Ascending aorta (tissue), 2 donors: ENCODE measurements around the gene IGLL5. TPM values are rescaled to one million over a fixed set of nuclear protein-coding genes. Genes with fewer than 3 reads are reported as not detected.

Source experiments
- DNase-seq, 2 donors: peaks; one replicate each; pipeline ENCODE4 v3.0.0-alpha.2; 2019; ENCODE audit warnings: low spot score in 2 of 2
- H3K27ac ChIP-seq, 2 donors: fragments of 200-600 bp; sonication (generic); one replicate each; pipeline ENCODE4 v1.5.1; 2016 to 2017; ENCODE audit warnings: mild to moderate bottlenecking in 1 of 2
- H3K27me3 ChIP-seq: fragments of 200-600 bp; sonication (generic); one replicate; pipeline ENCODE4 v1.5.1; 2017
- H3K36me3 ChIP-seq, 2 donors: fragments of 200-600 bp; sonication (generic); one replicate each; pipeline ENCODE4 v1.5.1; 2016
- H3K4me1 ChIP-seq, 2 donors: fragments of 200-600 bp; sonication (generic); one replicate each; pipeline ENCODE4 v1.5.1; 2016 to 2017; ENCODE audit warnings: mild to moderate bottlenecking in 1 of 2
- H3K4me3 ChIP-seq, 2 donors: fragments of 200-600 bp; sonication (generic); one replicate each; pipeline ENCODE4 v1.5.1; 2016 to 2017; ENCODE audit warnings: mild to moderate bottlenecking in 1 of 2
- H3K9me3 ChIP-seq, 2 donors: fragments of 200-600 bp; sonication (generic); one replicate each; pipeline ENCODE4 v1.5.1; 2016
- intact Hi-C: fragments of 100-400 bp; cut with DNase I; formaldehyde crosslinking; loops from one replicate; pipeline ENCODE4 v1.15.1; 2023
- total RNA-seq: library from RNA; depleted of rRNA; stranded (reverse); fragments of >200 nt; gene quantifications from one replicate; pipeline ENCODE4 v1.1.0, GENCODE V29; 2016
- TF ChIP-seq, protein P1 (sequence below), 3 experiments: fragments of 200-600 bp in 2 of 3; fragments of 450-650 bp in 1 of 3; sonication (generic) in 2 of 3; IDR thresholded peaks; one replicate each; pipeline ENCODE4 v1.5.1; 2016 to 2019; ENCODE audit warnings: antibody characterized with exemption in 3 of 3, mild to moderate bottlenecking in 1 of 3, moderate library complexity in 1 of 3

IGLL5 gene
- total RNA-seq, 1 donor from 2014 or later, result 2.3 TPM

DNA sequence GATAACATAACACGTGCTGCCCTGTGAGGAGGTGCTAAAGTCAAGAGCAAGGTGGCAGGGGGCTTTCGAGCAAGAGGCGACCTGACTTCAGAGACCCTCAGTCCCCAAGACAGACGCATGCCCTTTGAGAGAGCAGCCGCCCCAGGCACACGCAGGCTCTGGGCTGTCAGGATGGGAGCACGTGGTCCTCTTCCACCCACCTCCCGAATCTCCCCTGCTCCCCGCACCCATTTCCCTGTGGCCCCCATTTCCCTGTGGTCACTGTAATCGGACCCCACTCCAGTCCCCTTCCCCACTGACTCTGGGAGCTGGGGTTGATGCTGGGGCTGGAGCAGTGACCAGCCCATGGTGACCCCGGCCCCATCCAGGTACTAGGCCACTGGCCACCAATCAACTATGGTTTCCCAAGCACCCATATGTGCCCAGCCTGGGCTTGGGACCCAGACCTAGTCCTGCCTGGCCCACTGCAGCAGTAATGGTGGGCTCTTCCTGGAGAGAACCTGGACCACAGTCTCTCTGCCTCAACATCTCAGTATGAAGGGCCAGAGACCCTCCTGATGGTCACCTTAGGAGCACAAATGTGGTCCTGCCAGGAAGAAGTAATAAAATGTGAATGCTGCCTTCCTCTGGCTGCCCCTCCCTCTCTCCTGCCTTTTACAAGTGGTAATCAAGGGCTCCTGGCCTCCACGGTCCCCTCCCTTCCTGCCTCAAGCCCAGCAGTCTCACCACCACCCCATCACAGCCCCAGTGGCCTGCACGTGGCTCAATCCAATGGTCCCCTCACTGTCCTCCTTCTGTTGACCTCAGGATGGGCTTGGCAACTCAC lies 39.0 kb downstream of the IGLL5 start:
- no peaks in the 10 kb centered on the region for H3K36me3 ChIP-seq
- no peak for DNase-seq
- no peaks in the 10 kb centered on the region for H3K4me1 ChIP-seq
- TF ChIP-seq, protein P1, sequence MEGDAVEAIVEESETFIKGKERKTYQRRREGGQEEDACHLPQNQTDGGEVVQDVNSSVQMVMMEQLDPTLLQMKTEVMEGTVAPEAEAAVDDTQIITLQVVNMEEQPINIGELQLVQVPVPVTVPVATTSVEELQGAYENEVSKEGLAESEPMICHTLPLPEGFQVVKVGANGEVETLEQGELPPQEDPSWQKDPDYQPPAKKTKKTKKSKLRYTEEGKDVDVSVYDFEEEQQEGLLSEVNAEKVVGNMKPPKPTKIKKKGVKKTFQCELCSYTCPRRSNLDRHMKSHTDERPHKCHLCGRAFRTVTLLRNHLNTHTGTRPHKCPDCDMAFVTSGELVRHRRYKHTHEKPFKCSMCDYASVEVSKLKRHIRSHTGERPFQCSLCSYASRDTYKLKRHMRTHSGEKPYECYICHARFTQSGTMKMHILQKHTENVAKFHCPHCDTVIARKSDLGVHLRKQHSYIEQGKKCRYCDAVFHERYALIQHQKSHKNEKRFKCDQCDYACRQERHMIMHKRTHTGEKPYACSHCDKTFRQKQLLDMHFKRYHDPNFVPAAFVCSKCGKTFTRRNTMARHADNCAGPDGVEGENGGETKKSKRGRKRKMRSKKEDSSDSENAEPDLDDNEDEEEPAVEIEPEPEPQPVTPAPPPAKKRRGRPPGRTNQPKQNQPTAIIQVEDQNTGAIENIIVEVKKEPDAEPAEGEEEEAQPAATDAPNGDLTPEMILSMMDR (IDR thresholded peaks at IDR 0.05), result no peak
- no peaks in the 10 kb centered on the region for H3K27me3 ChIP-seq
- H3K27ac ChIP-seq, result no peak overlapping the region
- no peak overlapping the region for H3K4me3 ChIP-seq
- no peaks in the 10 kb centered on the region for H3K9me3 ChIP-seq
- intact Hi-C loops, result no loop called here

DNA sequence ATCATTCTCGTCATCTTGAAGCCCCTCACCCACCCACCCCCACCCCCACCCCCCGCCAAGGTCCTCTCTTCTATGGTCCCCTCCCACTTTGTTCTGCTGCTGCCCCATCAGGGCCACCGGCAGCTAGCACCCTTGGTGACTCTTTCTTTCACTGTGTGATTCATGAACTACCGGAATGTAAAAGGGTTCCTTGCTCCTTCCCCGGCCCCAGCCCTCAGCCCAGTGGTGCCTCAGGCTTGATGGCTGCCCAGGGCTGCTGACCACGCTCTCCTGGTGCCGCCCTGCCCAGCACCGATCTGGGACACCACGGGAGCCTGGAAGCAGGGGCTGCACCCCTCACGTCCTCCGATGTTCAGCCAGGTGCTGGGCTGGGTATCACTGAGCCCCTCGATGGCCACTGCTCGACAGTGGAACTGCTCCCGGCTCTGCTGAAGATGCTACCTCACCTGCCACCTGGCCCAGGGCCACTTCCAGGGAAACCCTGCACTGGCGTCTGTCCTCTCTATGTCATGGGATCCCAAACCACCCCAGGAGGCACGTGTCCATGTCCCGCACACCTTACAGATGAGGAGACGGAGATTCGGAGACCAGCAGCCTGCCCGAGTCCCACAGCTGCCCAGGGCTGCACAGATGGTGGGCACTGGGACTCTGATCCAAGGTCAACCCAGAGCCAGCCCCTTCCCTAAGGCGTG lies 39.7 kb downstream of the IGLL5 start:
- Histone ChIP-seq H3K27me3 (no peaks in the 10 kb centered on the region), H3K4me3 (no peak overlapping the region), H3K4me1 (no peaks in the 10 kb centered on the region), H3K27ac (no peak overlapping the region), H3K9me3 (no peaks in the 10 kb centered on the region), H3K36me3 (no peaks in the 10 kb centered on the region)
- intact Hi-C loops, result no loop called here
- TF ChIP-seq, protein P1 (IDR thresholded peaks at IDR 0.05), result no peak
- no peak for DNase-seq

DNA sequence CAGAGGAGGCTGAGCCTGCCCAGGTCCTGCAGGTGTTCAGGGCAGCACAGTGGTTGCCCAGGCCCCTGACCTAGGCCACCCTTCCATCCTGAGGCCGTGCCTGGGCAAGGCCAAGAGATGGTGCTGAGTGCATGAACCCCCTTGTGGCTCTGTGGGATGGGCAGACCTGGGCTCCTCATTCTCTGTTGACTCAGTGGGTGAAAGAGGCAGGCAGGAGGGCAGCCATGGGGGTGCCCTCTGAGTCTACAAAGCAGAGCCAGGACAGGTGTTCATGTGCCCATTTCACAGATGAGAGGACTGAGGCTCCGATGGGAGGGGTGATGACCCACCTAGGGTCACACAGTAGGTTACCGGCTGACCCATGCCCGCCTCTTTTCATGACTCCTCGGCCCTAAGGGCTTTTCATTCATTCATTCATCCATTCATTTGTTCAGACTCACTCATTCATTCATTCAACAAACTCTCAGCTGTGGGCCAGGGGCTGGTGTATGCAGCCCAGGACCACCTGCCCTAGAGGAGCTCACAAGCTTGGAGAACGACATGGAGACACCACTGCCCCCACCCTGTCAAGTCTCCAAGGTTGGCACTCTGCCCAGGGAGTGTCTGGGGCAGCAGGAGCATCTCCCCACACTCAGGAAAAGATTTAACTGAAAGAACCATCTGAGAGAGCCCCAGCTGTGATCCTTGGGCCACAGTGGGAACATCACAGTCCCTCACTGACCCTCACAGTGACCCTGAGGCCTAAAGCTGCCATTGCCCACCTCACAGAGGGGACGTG lies 40.5 kb downstream of the IGLL5 start:
- Histone ChIP-seq H3K27me3 (no peaks in the 10 kb centered on the region), H3K9me3 (no peaks in the 10 kb centered on the region), H3K36me3 (no peaks in the 10 kb centered on the region), H3K27ac (no peak overlapping the region), H3K4me1 (no peaks in the 10 kb centered on the region), H3K4me3 (no peak overlapping the region)
- intact Hi-C loops, result no loop called here
- no peak for DNase-seq
- TF ChIP-seq, protein P1 (IDR thresholded peaks at IDR 0.05), result no peak

DNA sequence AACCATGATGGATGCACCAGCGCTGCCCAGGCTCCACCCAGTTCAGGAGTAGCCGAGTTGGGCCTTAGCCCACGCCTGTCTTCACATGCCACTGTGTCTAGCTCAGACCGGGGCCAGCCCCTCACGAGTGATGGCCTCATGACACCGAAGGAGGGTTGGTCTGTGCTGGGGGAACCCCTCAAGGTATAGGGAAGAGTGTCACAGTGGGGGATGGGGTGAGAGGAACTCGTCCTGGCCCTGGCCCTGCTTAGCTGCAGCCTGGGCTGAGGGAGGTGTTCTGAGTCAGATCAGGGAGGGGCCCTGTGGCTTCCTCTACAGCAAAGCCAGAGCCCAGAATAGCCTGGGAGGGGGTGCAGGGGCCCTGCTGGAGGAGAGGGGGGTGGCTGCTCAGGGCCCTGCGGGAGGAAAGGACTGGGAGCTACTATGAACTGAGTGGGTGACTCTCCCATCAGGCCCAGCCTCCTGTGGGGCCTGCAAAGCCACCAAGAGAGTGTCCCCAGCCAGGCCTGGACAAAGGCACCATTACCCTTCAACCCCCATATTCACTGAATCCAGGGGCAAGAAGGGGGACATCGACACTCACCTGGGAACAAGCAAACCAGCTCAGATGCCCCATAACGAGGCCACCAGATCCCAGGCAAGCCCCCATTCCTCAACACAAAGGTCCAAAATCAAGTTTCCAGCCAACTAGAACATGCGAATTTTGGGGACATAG lies 41.2 kb downstream of the IGLL5 start:
- no peak for DNase-seq
- H3K27ac ChIP-seq, result no peak overlapping the region
- no peak overlapping the region for H3K4me3 ChIP-seq
- H3K27me3 ChIP-seq, result no peaks in the 10 kb centered on the region
- intact Hi-C loops, result no loop called here
- no peaks in the 10 kb centered on the region for H3K4me1 ChIP-seq
- TF ChIP-seq, protein P1 (IDR thresholded peaks at IDR 0.05), result no peak
- H3K9me3 ChIP-seq, result no peaks in the 10 kb centered on the region
- H3K36me3 ChIP-seq, result no peaks in the 10 kb centered on the region
